H9 (cell line): ENCODE measurements around the gene TNIK. TPM values are rescaled to one million over a fixed set of nuclear protein-coding genes. Genes with fewer than 3 reads are reported as not detected.

ENCODE experiments used
- DNase-seq: peaks from one replicate; pipeline ENCODE4 v3.0.0-alpha.2; 2017
- H2AFZ ChIP-seq: one replicate; pipeline ENCODE4 v1.6.1; 2013; ENCODE audit warnings: mild to moderate bottlenecking, low read length, control low read depth, moderate library complexity
- H2AK5ac ChIP-seq: 2 replicates; pipeline ENCODE4 v1.6.1; 2013; ENCODE audit warnings: low read length, control low read depth, mixed read lengths; ENCODE audit not compliant: insufficient read length
- H2BK120ac ChIP-seq: one replicate; pipeline ENCODE4 v1.6.1; 2013; ENCODE audit warnings: low read depth, mild to moderate bottlenecking, low read length, control low read depth, inconsistent platforms; ENCODE audit not compliant: poor library complexity, severe bottlenecking
- H2BK12ac ChIP-seq: 2 replicates; pipeline ENCODE4 v1.6.1; 2013; ENCODE audit warnings: low read length, control low read depth, mixed read lengths, low read depth; ENCODE audit not compliant: insufficient read length
- H2BK15ac ChIP-seq: 2 replicates; pipeline ENCODE4 v1.6.1; 2013; ENCODE audit warnings: low read depth, low read length, control low read depth
- H2BK20ac ChIP-seq: one replicate; pipeline ENCODE4 v1.6.1; 2013; ENCODE audit warnings: low read depth, mild to moderate bottlenecking, low read length, control low read depth, inconsistent platforms; ENCODE audit not compliant: poor library complexity, severe bottlenecking
- H2BK5ac ChIP-seq: 2 replicates; pipeline ENCODE4 v1.6.1; 2013; ENCODE audit warnings: low read length, control low read depth, mixed read lengths; ENCODE audit not compliant: insufficient read length
- H3K14ac ChIP-seq: 2 replicates; pipeline ENCODE4 v1.6.1; 2013; ENCODE audit warnings: low read length, control low read depth; ENCODE audit not compliant: insufficient read depth
- H3K18ac ChIP-seq: 2 replicates; pipeline ENCODE4 v1.6.1; 2013; ENCODE audit warnings: low read depth, mild to moderate bottlenecking, mixed read lengths, low read length, control low read depth; ENCODE audit not compliant: insufficient read length
- H3K23ac ChIP-seq: 2 replicates; pipeline ENCODE4 v1.6.1; 2013; ENCODE audit warnings: low read length, control low read depth, mixed read lengths, low read depth; ENCODE audit not compliant: insufficient read length
- H3K23me2 ChIP-seq: 2 replicates; pipeline ENCODE4 v1.6.1; 2013; ENCODE audit warnings: low read depth, mild to moderate bottlenecking, mixed read lengths, low read length, control low read depth; ENCODE audit not compliant: insufficient read length, poor library complexity, severe bottlenecking
- H3K27ac ChIP-seq: 2 replicates; pipeline ENCODE4 v1.5.1; 2013; ENCODE audit warnings: low read length, control low read depth, mixed read lengths, low read depth; ENCODE audit not compliant: insufficient read length
- H3K27me3 ChIP-seq: 2 replicates; pipeline ENCODE4 v1.6.1; 2013; ENCODE audit warnings: low read length, control low read depth, inconsistent platforms; ENCODE audit not compliant: insufficient read depth
- H3K4ac ChIP-seq: 2 replicates; pipeline ENCODE4 v1.6.1; 2013; ENCODE audit warnings: low read depth, mild to moderate bottlenecking, control low read depth, inconsistent platforms, low read length, moderate library complexity
- H3K4me1 ChIP-seq: 2 replicates; pipeline ENCODE4 v1.6.1; 2013; ENCODE audit warnings: low read length, control low read depth, inconsistent platforms; ENCODE audit not compliant: insufficient read depth
- H3K4me2 ChIP-seq: 2 replicates; pipeline ENCODE4 v1.6.1; 2013; ENCODE audit warnings: low read length, control low read depth, mixed read lengths; ENCODE audit not compliant: insufficient read length, insufficient read depth
- H3K56ac ChIP-seq: 2 replicates; pipeline ENCODE4 v1.6.1; 2013; ENCODE audit warnings: low read depth, mild to moderate bottlenecking, mixed read lengths, low read length, control low read depth; ENCODE audit not compliant: insufficient read length
- H3K79me1 ChIP-seq: 2 replicates; pipeline ENCODE4 v1.6.1; 2013; ENCODE audit warnings: low read depth, mild to moderate bottlenecking, moderate library complexity, low read length, control low read depth, inconsistent platforms; ENCODE audit not compliant: insufficient read depth, poor library complexity, severe bottlenecking
- H3K79me2 ChIP-seq: 2 replicates; pipeline ENCODE4 v1.6.1; 2013; ENCODE audit warnings: low read length, control low read depth, inconsistent platforms; ENCODE audit not compliant: insufficient read depth
- H3K9ac ChIP-seq: 2 replicates; pipeline ENCODE4 v1.6.1; 2013; ENCODE audit warnings: low read length, control low read depth, mixed read lengths; ENCODE audit not compliant: insufficient read length; ENCODE audit errors: extremely low read depth
- H3K9me3 ChIP-seq: one replicate; pipeline ENCODE4 v1.6.1; 2013; ENCODE audit warnings: low read depth, low read length, inconsistent platforms; ENCODE audit not compliant: control insufficient read depth
- H3T11ph ChIP-seq: one replicate; pipeline ENCODE4 v1.6.1; 2013; ENCODE audit warnings: mild to moderate bottlenecking, low read length, control low read depth, inconsistent platforms
- H4K20me1 ChIP-seq: one replicate; pipeline ENCODE4 v1.6.1; 2013; ENCODE audit not compliant: control insufficient read depth, insufficient read length, insufficient read depth
- H4K5ac ChIP-seq: 2 replicates; pipeline ENCODE4 v1.6.1; 2013; ENCODE audit warnings: low read depth, mild to moderate bottlenecking, mixed read lengths, low read length, control low read depth; ENCODE audit not compliant: insufficient read length
- H4K8ac ChIP-seq: replicated peaks from 2 replicates; pipeline ENCODE4 v1.6.1; 2013; ENCODE audit warnings: low read length, control low read depth, mixed read lengths, low read depth; ENCODE audit not compliant: insufficient read length
- H4K91ac ChIP-seq: 2 replicates; pipeline ENCODE4 v1.6.1; 2013; ENCODE audit warnings: low read depth, mild to moderate bottlenecking, moderate library complexity, mixed read lengths, low read length, control low read depth; ENCODE audit not compliant: insufficient read length
- H3K27ac Mint-ChIP-seq, 3 experiments: 2 replicates in 2 of 3; 3 replicates in 1 of 3; pipeline ENCODE4 v1.8.0; 2020 to 2021; ENCODE audit warnings: mixed read lengths in 3 of 3, mild to moderate bottlenecking in 1 of 3, moderate library complexity in 1 of 3
- H3K27me3 Mint-ChIP-seq: 2 replicates; pipeline ENCODE4 v1.8.0; 2021; ENCODE audit warnings: low read depth, mild to moderate bottlenecking, moderate library complexity, mixed read lengths
- H3K36me3 Mint-ChIP-seq, 3 experiments: 2 replicates in 2 of 3; 3 replicates in 1 of 3; pipeline ENCODE4 v1.8.0; 2020 to 2021; ENCODE audit warnings: low read depth in 3 of 3, mixed read lengths in 3 of 3; ENCODE audit not compliant: insufficient read depth in 1 of 3
- H3K4me1 Mint-ChIP-seq, 2 experiments: 2 replicates each; pipeline ENCODE4 v1.8.0; 2020; ENCODE audit warnings: mixed read lengths in 2 of 2
- H3K4me3 Mint-ChIP-seq, 2 experiments: 2 replicates in 1 of 2; 3 replicates in 1 of 2; pipeline ENCODE4 v1.8.0; 2020 to 2021; ENCODE audit warnings: mild to moderate bottlenecking in 2 of 2, mixed read lengths in 2 of 2, moderate library complexity in 1 of 2
- H3K9me3 Mint-ChIP-seq, 2 experiments: 2 replicates in 1 of 2; 3 replicates in 1 of 2; pipeline ENCODE4 v1.8.0; 2020; ENCODE audit warnings: mild to moderate bottlenecking in 2 of 2, mixed read lengths in 2 of 2, moderate library complexity in 1 of 2
- CTCF ChIP-seq: fragments of 200-600 bp; sonication (generic); conservative IDR thresholded peaks from 3 replicates; pipeline ENCODE4 v1.8.0; 2021; ENCODE audit warnings: antibody characterized with exemption, mild to moderate bottlenecking
- WGBS: extraction: QIAGEN DNeasy Blood & Tissue Kit; methylation state at CpG from one replicate; pipeline ENCODE4 v1.1.7; 2013; ENCODE audit warnings: missing lambda C conversion rate, low lambda C conversion rate, mixed read lengths; ENCODE audit not compliant: insufficient read length; ENCODE audit errors: extremely low coverage; 5-methylcytosine and 5-hydroxymethylcytosine counted together
- total RNA-seq: library from RNA; stranded (reverse); gene quantifications from 2 replicates; pipeline ENCODE4 v1.2.1, GENCODE V29; 2021

Gene TNIK
- total RNA-seq, 1 experiment from 2014 or later, result 15.9 TPM

GRCh38 chr3:171122861-171123260 is 337.3 kb downstream of the TNIK start:
- H3K4me1 Mint-ChIP-seq, result peaks cover 0 to under 1% of the 10 kb centered on the region in 2 experiments; a peak in 1 of 4 replicates
- no peaks in the 10 kb centered on the region for H3K27me3 Mint-ChIP-seq
- Histone ChIP-seq H4K91ac (no peak overlapping the region), H4K20me1 (no peaks in the 10 kb centered on the region), H4K8ac (no peak overlapping the region), H2BK12ac (no peak overlapping the region), H3T11ph (no peak overlapping the region), H3K56ac (no peak overlapping the region), H2BK5ac (no peak overlapping the region), H3K14ac (no peak overlapping the region), H3K27ac (no peak overlapping the region), H3K23ac (no peak overlapping the region), H3K4me2 (no peak overlapping the region), H3K23me2 (no peaks in the 10 kb centered on the region), H2AK5ac (no peak overlapping the region), H3K9ac (no peak overlapping the region), H3K79me2 (no peaks in the 10 kb centered on the region), H2BK15ac (no peak overlapping the region), H4K5ac (no peak overlapping the region), H2BK20ac (no peak overlapping the region), H3K18ac (no peak overlapping the region), H3K4ac (no peak overlapping the region), H3K27me3 (no peaks in the 10 kb centered on the region), H2AFZ (no peak overlapping the region), H3K4me1 (no peaks in the 10 kb centered on the region), H3K79me1 (no peaks in the 10 kb centered on the region), H3K9me3 (no peaks in the 10 kb centered on the region), H2BK120ac (no peak overlapping the region)
- no peak for TF ChIP-seq CTCF
- peaks cover 5 to 9% of the 10 kb centered on the region in 2 experiments; a peak in 4 of 5 replicates for H3K9me3 Mint-ChIP-seq
- H3K27ac Mint-ChIP-seq, result no peak overlapping the region
- no peak for DNase-seq
- H3K36me3 Mint-ChIP-seq, result peaks cover 10 to 21% (median 14%) of the 10 kb centered on the region in 3 experiments
- no peak overlapping the region for H3K4me3 Mint-ChIP-seq
- WGBS, result no CpG with 5 or more reads among the region's 2 CpGs
